Measurements from ENCODE around the gene CCNA2.

DNA sequence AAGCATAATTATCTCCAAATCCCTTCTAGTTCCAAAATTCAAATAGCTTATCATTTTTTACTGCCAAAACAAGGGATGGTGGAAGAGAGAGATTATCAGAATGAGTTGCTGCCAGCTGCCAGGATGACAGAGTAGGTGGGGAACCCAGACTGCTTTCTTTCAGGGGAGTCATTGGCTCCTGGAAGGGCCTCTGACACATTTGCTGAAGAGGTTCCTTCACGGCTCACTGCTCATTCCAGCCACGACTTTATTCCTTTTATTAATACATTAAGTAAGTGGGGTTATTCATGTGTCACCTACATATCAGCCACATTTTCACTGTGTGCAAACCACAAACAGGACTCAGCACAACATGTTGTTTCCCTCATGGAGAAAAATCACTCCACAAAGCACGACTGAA is 46.1 kb downstream of the CCNA2 start:
- TF ChIP-seq, protein P1, sequence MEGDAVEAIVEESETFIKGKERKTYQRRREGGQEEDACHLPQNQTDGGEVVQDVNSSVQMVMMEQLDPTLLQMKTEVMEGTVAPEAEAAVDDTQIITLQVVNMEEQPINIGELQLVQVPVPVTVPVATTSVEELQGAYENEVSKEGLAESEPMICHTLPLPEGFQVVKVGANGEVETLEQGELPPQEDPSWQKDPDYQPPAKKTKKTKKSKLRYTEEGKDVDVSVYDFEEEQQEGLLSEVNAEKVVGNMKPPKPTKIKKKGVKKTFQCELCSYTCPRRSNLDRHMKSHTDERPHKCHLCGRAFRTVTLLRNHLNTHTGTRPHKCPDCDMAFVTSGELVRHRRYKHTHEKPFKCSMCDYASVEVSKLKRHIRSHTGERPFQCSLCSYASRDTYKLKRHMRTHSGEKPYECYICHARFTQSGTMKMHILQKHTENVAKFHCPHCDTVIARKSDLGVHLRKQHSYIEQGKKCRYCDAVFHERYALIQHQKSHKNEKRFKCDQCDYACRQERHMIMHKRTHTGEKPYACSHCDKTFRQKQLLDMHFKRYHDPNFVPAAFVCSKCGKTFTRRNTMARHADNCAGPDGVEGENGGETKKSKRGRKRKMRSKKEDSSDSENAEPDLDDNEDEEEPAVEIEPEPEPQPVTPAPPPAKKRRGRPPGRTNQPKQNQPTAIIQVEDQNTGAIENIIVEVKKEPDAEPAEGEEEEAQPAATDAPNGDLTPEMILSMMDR (IDR thresholded peaks at IDR 0.05) = no peak
- TF ChIP-seq POLR2A (IDR thresholded peaks at IDR 0.05) = no peak
